Stimulated activated naive CD8-positive, alpha-beta T cell treated with anti-CD3 and anti-CD28 coated beads, Interleukin-15, Interleukin-2, amounts not matched to agents 100 ng/mL and 50 ng/mL, for 24 hours (primary cell): ENCODE data around the gene SIGLEC10.
A peak's percentile ranks its signal among the peaks of the same experiment; 100 is the strongest.
"Not testable (repeated sequence)": the region's sequence is repeated elsewhere in the genome, so short reads cannot be mapped to it uniquely, and the experiment has no call there.

ENCODE experiments used
- H3K27ac Mint-ChIP-seq: one replicate; pipeline ENCODE4 v1.8.0; 2021; ENCODE audit warnings: mild to moderate bottlenecking, mixed read lengths
- H3K27me3 Mint-ChIP-seq: one replicate; pipeline ENCODE4 v1.8.0; 2021; ENCODE audit warnings: mixed read lengths
- H3K36me3 Mint-ChIP-seq: one replicate; pipeline ENCODE4 v1.8.0; 2021; ENCODE audit warnings: low read depth, mixed read lengths
- H3K4me1 Mint-ChIP-seq: one replicate; pipeline ENCODE4 v1.8.0; 2021; ENCODE audit warnings: low read depth, mixed read lengths
- H3K4me3 Mint-ChIP-seq: one replicate; pipeline ENCODE4 v1.8.0; 2021; ENCODE audit warnings: mild to moderate bottlenecking, mixed read lengths
- H3K9me3 Mint-ChIP-seq: one replicate; pipeline ENCODE4 v1.8.0; 2021; ENCODE audit warnings: mixed read lengths

SIGLEC10 gene

GRCh38 chr19:51420511-51420910, 3.1 kb upstream of the SIGLEC10 start:
- not testable (repeated sequence) for H3K27me3 Mint-ChIP-seq, H3K9me3 Mint-ChIP-seq, H3K27ac Mint-ChIP-seq, H3K4me3 Mint-ChIP-seq, H3K36me3 Mint-ChIP-seq
- peaks cover 32% of the 10 kb centered on the region for H3K4me1 Mint-ChIP-seq

- Mint-ChIP-seq H3K27ac (no peak overlapping the region), H3K36me3 (no peaks in the 10 kb centered on the region), H3K4me3 (no peak overlapping the region), H3K4me1 (peaks cover 32% of the 10 kb centered on the region), H3K9me3 (no peaks in the 10 kb centered on the region), H3K27me3 (peaks cover 6% of the 10 kb centered on the region)
Measured at GRCh38 chr19:51418707-51419106, 1.3 kb upstream of the SIGLEC10 start.

DNA sequence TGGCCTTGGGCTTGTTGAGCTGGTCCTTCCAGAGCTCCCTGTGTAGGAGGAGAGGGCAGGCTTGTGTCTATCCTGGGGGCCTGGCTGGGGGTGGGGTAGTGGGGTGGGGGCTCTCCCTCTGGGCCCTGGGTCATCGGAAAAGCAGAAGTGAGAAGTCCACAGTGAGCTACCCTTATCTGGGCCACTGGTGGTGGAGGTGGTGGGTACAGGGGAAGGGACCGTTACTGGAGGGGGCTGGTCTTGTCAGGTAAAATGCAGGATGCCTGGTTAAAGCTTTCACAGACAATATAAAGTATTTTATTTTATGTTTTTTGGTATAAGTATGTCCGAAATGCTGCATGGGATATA, 342 bp upstream of the SIGLEC10 start:
- no peaks in the 10 kb centered on the region for H3K36me3 Mint-ChIP-seq
- H3K4me3 Mint-ChIP-seq, result no peak overlapping the region
- no peaks in the 10 kb centered on the region for H3K9me3 Mint-ChIP-seq
- H3K27me3 Mint-ChIP-seq, result peaks cover 6% of the 10 kb centered on the region
- H3K4me1 Mint-ChIP-seq, result peaks cover 32% of the 10 kb centered on the region
- H3K27ac Mint-ChIP-seq, result peak overlapping the region; percentile 63

GRCh38 chr19:51416422-51416821, 1.0 kb downstream of the SIGLEC10 start:
- not testable (repeated sequence) for H3K27ac Mint-ChIP-seq, H3K4me3 Mint-ChIP-seq
- H3K4me1 Mint-ChIP-seq, result peaks cover 27% of the 10 kb centered on the region

GRCh38 chr19:51415187-51415586, 2.3 kb downstream of the SIGLEC10 start:
- peaks cover 6% of the 10 kb centered on the region for H3K27me3 Mint-ChIP-seq
- H3K27ac Mint-ChIP-seq, result no peak overlapping the region
- no peaks in the 10 kb centered on the region for H3K36me3 Mint-ChIP-seq
- H3K4me1 Mint-ChIP-seq, result peaks cover 23% of the 10 kb centered on the region
- no peaks in the 10 kb centered on the region for H3K9me3 Mint-ChIP-seq
- H3K4me3 Mint-ChIP-seq, result no peak overlapping the region

More at GRCh38 chr19:51416422-51416821, 1.0 kb downstream of the SIGLEC10 start:
- not testable (repeated sequence) for H3K27me3 Mint-ChIP-seq, H3K9me3 Mint-ChIP-seq, H3K36me3 Mint-ChIP-seq

DNA sequence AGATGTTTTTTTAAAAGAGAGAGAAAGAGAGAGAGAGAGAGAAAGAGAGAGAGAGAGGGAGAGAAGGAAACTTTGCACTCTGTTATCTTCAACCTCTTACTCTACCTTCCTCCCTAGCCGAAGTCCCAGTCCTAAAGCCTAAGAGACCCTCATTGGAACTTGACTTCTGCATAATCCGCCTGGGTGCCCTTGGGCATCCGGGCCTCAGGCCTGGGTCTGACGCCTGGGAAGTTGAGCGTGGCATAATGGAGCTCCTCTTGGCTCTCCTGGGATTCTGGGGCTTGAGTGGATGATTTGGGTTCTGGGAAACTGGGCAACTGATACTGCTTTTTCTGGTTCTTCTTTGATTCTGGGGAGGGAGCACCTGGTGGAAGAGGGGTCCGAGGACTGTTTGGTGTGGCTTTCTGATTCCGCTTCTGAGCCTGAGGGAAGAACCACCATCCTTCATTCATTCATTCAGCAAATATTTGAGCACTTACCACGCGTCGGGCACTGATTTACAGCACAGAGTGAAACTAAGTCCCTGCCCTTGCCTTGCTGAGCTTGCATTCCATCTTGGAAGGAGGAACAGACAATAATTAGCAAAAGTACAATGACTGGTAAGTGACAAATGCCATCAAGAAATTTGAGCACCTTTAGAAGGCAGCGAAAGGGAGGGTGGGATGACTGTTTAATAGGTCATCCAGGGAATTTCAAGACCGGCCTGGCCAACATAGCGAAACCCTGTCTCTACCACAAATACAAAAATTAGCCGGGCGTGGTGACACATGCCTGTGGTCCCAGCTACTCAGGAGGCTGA, 6.3 kb downstream of the SIGLEC10 start:
- H3K36me3 Mint-ChIP-seq, result no peaks in the 10 kb centered on the region
- no peak overlapping the region for H3K27ac Mint-ChIP-seq
- no peaks in the 10 kb centered on the region for H3K9me3 Mint-ChIP-seq
- peaks cover 3% of the 10 kb centered on the region for H3K27me3 Mint-ChIP-seq
- H3K4me1 Mint-ChIP-seq, result peaks cover 14% of the 10 kb centered on the region
- H3K4me3 Mint-ChIP-seq, result no peak overlapping the region

DNA sequence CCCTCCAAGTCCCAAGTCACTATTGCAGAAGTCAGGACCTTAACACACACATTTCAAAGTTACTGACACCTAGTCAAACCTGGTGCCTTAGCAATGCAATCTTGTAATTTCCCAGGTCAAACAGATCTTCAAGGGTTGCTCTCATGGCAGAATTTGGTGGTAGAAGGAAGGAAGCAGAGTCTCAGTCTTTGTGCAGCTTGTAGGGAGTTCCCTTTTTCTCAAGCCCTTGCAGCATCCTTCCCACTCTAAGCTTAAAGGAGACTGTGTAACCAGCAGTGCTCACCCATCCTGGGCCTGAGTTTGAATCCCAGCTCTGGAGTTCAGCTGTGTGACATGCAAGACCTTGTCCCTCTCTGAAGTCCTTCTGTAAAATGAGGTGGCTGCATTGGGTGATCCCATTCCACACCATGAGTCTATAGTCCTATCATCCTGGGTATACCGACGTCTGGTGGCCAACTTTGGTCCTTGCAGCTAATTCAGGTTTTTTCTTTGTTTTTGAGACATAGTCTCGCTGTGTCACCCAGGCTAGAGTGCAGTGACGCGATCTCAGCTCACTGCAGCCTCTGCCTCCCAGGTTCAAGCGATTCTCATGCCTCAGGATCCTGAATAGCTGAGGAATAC, 9.8 kb downstream of the SIGLEC10 start:
- no peak overlapping the region for H3K27ac Mint-ChIP-seq
- H3K27me3 Mint-ChIP-seq, result peaks cover 3% of the 10 kb centered on the region
- no peak overlapping the region for H3K4me3 Mint-ChIP-seq
- peaks cover 14% of the 10 kb centered on the region for H3K4me1 Mint-ChIP-seq
- peaks cover 9% of the 10 kb centered on the region for H3K36me3 Mint-ChIP-seq
- H3K9me3 Mint-ChIP-seq, result peaks cover 4% of the 10 kb centered on the region

DNA sequence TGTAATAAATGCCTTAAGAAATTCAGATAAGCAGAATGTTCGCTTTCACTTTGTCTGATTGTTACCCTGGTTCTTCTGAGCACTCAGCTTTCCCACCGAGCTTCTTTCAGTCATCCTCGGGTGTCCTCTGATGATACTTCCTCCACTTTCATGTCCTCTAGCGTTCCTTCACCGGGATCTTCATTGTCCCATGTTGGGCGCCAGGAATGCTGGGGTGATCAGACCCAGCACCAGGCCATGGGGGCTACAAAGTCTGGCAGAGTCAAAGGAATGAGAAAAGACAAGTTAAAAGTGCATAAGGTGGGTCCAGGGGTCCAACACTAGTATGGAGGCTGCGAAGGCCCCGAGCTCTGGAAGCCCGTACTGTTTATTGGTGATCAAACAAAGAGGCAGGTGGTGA, 15.3 kb downstream of the SIGLEC10 start:
- H3K27ac Mint-ChIP-seq, result no peak overlapping the region
- peaks cover 11% of the 10 kb centered on the region for H3K9me3 Mint-ChIP-seq
- H3K36me3 Mint-ChIP-seq, result peaks cover 18% of the 10 kb centered on the region
- H3K4me1 Mint-ChIP-seq, result peaks cover 28% of the 10 kb centered on the region
- no peak overlapping the region for H3K4me3 Mint-ChIP-seq
- H3K27me3 Mint-ChIP-seq, result no peaks in the 10 kb centered on the region

- peaks cover 11% of the 10 kb centered on the region for H3K9me3 Mint-ChIP-seq
- peaks cover 24% of the 10 kb centered on the region for H3K36me3 Mint-ChIP-seq
- not testable (repeated sequence) for H3K27ac Mint-ChIP-seq, H3K27me3 Mint-ChIP-seq, H3K4me3 Mint-ChIP-seq
- peaks cover 45% of the 10 kb centered on the region for H3K4me1 Mint-ChIP-seq
Measured at GRCh38 chr19:51399936-51400335, 17.5 kb downstream of the SIGLEC10 start.

DNA sequence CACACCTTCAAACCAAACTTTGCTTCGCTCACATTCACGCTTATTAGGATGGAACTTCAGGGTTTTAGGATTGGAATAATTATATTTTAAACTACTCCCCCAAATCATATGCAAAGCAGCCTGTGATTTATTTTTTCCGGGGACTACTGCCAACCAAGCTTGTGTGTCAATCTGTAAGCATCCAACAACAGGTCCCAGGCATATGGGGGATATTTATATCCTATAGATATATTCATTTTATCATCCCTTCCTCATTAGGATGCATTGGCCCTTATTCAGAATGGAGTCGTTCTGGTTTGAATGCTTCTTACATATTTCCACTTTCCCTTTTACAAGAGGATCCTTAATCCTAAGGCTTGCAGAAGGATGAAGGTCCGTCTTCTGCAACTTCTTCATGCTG, 18.2 kb downstream of the SIGLEC10 start:
- Mint-ChIP-seq H3K4me1 (peaks cover 52% of the 10 kb centered on the region), H3K27ac (no peak overlapping the region), H3K4me3 (no peak overlapping the region), H3K36me3 (peaks cover 27% of the 10 kb centered on the region), H3K9me3 (peaks cover 11% of the 10 kb centered on the region), H3K27me3 (no peaks in the 10 kb centered on the region)

DNA sequence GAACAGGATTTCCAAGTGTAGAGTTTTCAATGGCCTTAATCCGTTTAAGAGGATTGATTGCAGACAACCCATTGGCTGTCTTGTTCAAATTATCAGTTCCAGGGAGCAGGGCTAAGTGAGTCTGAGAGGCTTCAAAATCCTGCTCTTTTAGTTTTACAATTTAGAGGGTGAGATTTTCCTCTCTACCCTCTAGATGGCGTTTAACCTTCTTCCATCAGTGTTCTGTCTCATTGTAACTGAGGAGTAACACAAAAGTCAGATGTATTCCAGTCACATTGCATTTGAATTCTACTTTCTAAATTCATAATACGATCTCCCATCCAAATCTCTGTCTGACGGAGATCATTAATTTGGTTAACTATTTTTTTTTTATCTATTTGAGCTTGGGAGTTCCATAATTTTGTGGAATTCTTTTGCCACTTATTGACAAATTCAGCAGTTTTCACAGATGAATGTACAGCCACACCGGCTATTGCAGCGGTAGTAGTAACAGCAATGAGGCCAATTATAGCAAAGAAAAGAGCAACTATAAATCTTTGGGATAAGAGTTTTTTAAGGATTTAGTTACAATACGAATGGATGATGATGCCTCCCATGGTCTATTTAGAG, 19.2 kb downstream of the SIGLEC10 start:
- Mint-ChIP-seq H3K4me3 (no peak overlapping the region), H3K27me3 (no peaks in the 10 kb centered on the region), H3K36me3 (peaks cover 24% of the 10 kb centered on the region), H3K9me3 (peaks cover 11% of the 10 kb centered on the region), H3K4me1 (peaks cover 59% of the 10 kb centered on the region), H3K27ac (no peak overlapping the region)

- Mint-ChIP-seq H3K4me1 (peaks cover 66% of the 10 kb centered on the region), H3K36me3 (peaks cover 17% of the 10 kb centered on the region)
- not testable (repeated sequence) for H3K27ac Mint-ChIP-seq, H3K4me3 Mint-ChIP-seq, H3K9me3 Mint-ChIP-seq, H3K27me3 Mint-ChIP-seq
Measured at GRCh38 chr19:51397453-51397852, 20.0 kb downstream of the SIGLEC10 start.

GRCh38 chr19:51396175-51396574, 21.3 kb downstream of the SIGLEC10 start:
- Mint-ChIP-seq H3K9me3 (no peaks in the 10 kb centered on the region), H3K4me3 (peak overlapping the region; percentile 97), H3K4me1 (peaks cover 73% of the 10 kb centered on the region), H3K36me3 (peaks cover 9% of the 10 kb centered on the region), H3K27me3 (no peaks in the 10 kb centered on the region), H3K27ac (peak overlapping the region; percentile 79)

DNA sequence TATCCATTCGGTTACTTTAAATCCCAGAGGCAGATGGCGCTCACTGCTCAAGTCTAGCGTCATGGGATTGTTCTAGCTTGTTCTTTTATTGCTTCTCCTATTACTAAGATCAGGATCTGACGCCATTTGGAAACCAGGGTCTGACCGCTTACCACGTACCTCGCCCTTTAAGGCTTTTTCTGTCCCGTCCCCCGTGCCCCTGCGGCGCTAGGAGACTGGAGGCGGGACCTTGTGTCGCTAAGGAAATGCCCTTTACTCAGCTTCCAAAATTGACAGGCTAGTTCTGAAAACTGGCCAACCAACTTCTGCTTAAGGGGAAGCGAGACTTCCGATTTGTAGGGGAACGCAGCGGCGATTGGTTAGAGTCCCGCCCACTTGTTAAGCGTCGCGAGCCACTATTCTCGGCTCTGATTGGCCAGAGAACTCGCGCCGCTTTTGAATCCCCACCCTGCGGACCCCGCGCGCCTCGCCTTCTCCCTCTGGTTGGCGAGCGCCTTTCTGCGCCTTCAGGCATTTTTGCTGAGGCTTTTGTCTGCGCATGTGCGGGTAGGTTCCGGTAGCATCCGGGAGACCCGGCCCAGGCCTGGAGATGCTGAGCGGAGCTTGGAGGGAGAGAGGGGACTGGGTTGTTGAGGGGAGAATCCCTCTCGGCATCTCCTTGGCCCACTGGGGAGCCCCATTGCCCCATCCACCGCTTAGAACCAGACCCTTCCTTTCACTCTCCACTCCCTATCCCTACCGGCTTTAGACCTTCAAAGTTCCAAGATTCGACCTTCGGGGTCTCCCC, 23.2 kb downstream of the SIGLEC10 start:
- Mint-ChIP-seq H3K4me1 (peaks cover 71% of the 10 kb centered on the region), H3K27ac (peak overlapping the region; percentile 98), H3K9me3 (no peaks in the 10 kb centered on the region)

DNA sequence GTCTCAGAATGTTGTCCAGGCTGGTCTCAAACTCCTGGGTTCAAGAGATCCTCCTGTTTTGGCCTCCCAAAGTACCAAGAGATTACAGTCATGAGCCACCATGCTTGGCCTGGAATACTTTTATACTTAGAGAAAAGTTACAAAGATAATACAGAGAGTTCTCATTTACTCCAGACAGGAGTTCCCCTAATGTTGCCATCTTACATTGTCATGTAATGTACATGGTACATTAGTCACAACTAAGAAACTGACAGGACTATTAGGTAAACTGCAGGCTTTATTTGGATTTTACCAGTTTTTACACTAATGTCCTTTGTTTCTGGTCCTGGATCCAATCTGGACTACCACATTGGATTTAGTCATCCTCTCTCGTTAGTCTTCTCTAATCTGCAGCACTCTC, 24.7 kb downstream of the SIGLEC10 start:
- H3K27ac Mint-ChIP-seq, result peak overlapping the region; percentile 85
- peaks cover 69% of the 10 kb centered on the region for H3K4me1 Mint-ChIP-seq
- H3K4me3 Mint-ChIP-seq, result peak overlapping the region; percentile 60
- H3K9me3 Mint-ChIP-seq, result no peaks in the 10 kb centered on the region
- peaks cover 9% of the 10 kb centered on the region for H3K36me3 Mint-ChIP-seq
- H3K27me3 Mint-ChIP-seq, result no peaks in the 10 kb centered on the region

More for the DNA sequence above, 23.2 kb downstream of the SIGLEC10 start:
- peaks cover 9% of the 10 kb centered on the region for H3K36me3 Mint-ChIP-seq
- H3K27me3 Mint-ChIP-seq, result no peaks in the 10 kb centered on the region
- peak overlapping the region; percentile 97 for H3K4me3 Mint-ChIP-seq
